H9 (cell line): ENCODE measurements around the gene STK11IP. TPM values are rescaled to one million over a fixed set of nuclear protein-coding genes. Genes with fewer than 3 reads are reported as not detected.

Experiments
- DNase-seq: peaks from one replicate; pipeline ENCODE4 v3.0.0-alpha.2; 2017
- H2AFZ ChIP-seq: one replicate; pipeline ENCODE4 v1.6.1; 2013; ENCODE audit warnings: mild to moderate bottlenecking, low read length, control low read depth, moderate library complexity
- H2AK5ac ChIP-seq: 2 replicates; pipeline ENCODE4 v1.6.1; 2013; ENCODE audit warnings: low read length, control low read depth, mixed read lengths; ENCODE audit not compliant: insufficient read length
- H2BK120ac ChIP-seq: one replicate; pipeline ENCODE4 v1.6.1; 2013; ENCODE audit warnings: low read depth, mild to moderate bottlenecking, low read length, control low read depth, inconsistent platforms; ENCODE audit not compliant: poor library complexity, severe bottlenecking
- H2BK12ac ChIP-seq: 2 replicates; pipeline ENCODE4 v1.6.1; 2013; ENCODE audit warnings: low read length, control low read depth, mixed read lengths, low read depth; ENCODE audit not compliant: insufficient read length
- H2BK15ac ChIP-seq: 2 replicates; pipeline ENCODE4 v1.6.1; 2013; ENCODE audit warnings: low read depth, low read length, control low read depth
- H2BK20ac ChIP-seq: one replicate; pipeline ENCODE4 v1.6.1; 2013; ENCODE audit warnings: low read depth, mild to moderate bottlenecking, low read length, control low read depth, inconsistent platforms; ENCODE audit not compliant: poor library complexity, severe bottlenecking
- H2BK5ac ChIP-seq: 2 replicates; pipeline ENCODE4 v1.6.1; 2013; ENCODE audit warnings: low read length, control low read depth, mixed read lengths; ENCODE audit not compliant: insufficient read length
- H3K14ac ChIP-seq: 2 replicates; pipeline ENCODE4 v1.6.1; 2013; ENCODE audit warnings: low read length, control low read depth; ENCODE audit not compliant: insufficient read depth
- H3K18ac ChIP-seq: 2 replicates; pipeline ENCODE4 v1.6.1; 2013; ENCODE audit warnings: low read depth, mild to moderate bottlenecking, mixed read lengths, low read length, control low read depth; ENCODE audit not compliant: insufficient read length
- H3K23ac ChIP-seq: 2 replicates; pipeline ENCODE4 v1.6.1; 2013; ENCODE audit warnings: low read length, control low read depth, mixed read lengths, low read depth; ENCODE audit not compliant: insufficient read length
- H3K23me2 ChIP-seq: 2 replicates; pipeline ENCODE4 v1.6.1; 2013; ENCODE audit warnings: low read depth, mild to moderate bottlenecking, mixed read lengths, low read length, control low read depth; ENCODE audit not compliant: insufficient read length, poor library complexity, severe bottlenecking
- H3K27ac ChIP-seq: 2 replicates; pipeline ENCODE4 v1.5.1; 2013; ENCODE audit warnings: low read length, control low read depth, mixed read lengths, low read depth; ENCODE audit not compliant: insufficient read length
- H3K27me3 ChIP-seq: 2 replicates; pipeline ENCODE4 v1.6.1; 2013; ENCODE audit warnings: low read length, control low read depth, inconsistent platforms; ENCODE audit not compliant: insufficient read depth
- H3K4ac ChIP-seq: 2 replicates; pipeline ENCODE4 v1.6.1; 2013; ENCODE audit warnings: low read depth, mild to moderate bottlenecking, control low read depth, inconsistent platforms, low read length, moderate library complexity
- H3K4me1 ChIP-seq: 2 replicates; pipeline ENCODE4 v1.6.1; 2013; ENCODE audit warnings: low read length, control low read depth, inconsistent platforms; ENCODE audit not compliant: insufficient read depth
- H3K4me2 ChIP-seq: 2 replicates; pipeline ENCODE4 v1.6.1; 2013; ENCODE audit warnings: low read length, control low read depth, mixed read lengths; ENCODE audit not compliant: insufficient read length, insufficient read depth
- H3K56ac ChIP-seq: 2 replicates; pipeline ENCODE4 v1.6.1; 2013; ENCODE audit warnings: low read depth, mild to moderate bottlenecking, mixed read lengths, low read length, control low read depth; ENCODE audit not compliant: insufficient read length
- H3K79me1 ChIP-seq: 2 replicates; pipeline ENCODE4 v1.6.1; 2013; ENCODE audit warnings: low read depth, mild to moderate bottlenecking, moderate library complexity, low read length, control low read depth, inconsistent platforms; ENCODE audit not compliant: insufficient read depth, poor library complexity, severe bottlenecking
- H3K79me2 ChIP-seq: 2 replicates; pipeline ENCODE4 v1.6.1; 2013; ENCODE audit warnings: low read length, control low read depth, inconsistent platforms; ENCODE audit not compliant: insufficient read depth
- H3K9ac ChIP-seq: 2 replicates; pipeline ENCODE4 v1.6.1; 2013; ENCODE audit warnings: low read length, control low read depth, mixed read lengths; ENCODE audit not compliant: insufficient read length; ENCODE audit errors: extremely low read depth
- H3K9me3 ChIP-seq: one replicate; pipeline ENCODE4 v1.6.1; 2013; ENCODE audit warnings: low read depth, low read length, inconsistent platforms; ENCODE audit not compliant: control insufficient read depth
- H3T11ph ChIP-seq: one replicate; pipeline ENCODE4 v1.6.1; 2013; ENCODE audit warnings: mild to moderate bottlenecking, low read length, control low read depth, inconsistent platforms
- H4K20me1 ChIP-seq: one replicate; pipeline ENCODE4 v1.6.1; 2013; ENCODE audit not compliant: control insufficient read depth, insufficient read length, insufficient read depth
- H4K5ac ChIP-seq: 2 replicates; pipeline ENCODE4 v1.6.1; 2013; ENCODE audit warnings: low read depth, mild to moderate bottlenecking, mixed read lengths, low read length, control low read depth; ENCODE audit not compliant: insufficient read length
- H4K8ac ChIP-seq: replicated peaks from 2 replicates; pipeline ENCODE4 v1.6.1; 2013; ENCODE audit warnings: low read length, control low read depth, mixed read lengths, low read depth; ENCODE audit not compliant: insufficient read length
- H4K91ac ChIP-seq: 2 replicates; pipeline ENCODE4 v1.6.1; 2013; ENCODE audit warnings: low read depth, mild to moderate bottlenecking, moderate library complexity, mixed read lengths, low read length, control low read depth; ENCODE audit not compliant: insufficient read length
- H3K27ac Mint-ChIP-seq, 3 experiments: 2 replicates in 2 of 3; 3 replicates in 1 of 3; pipeline ENCODE4 v1.8.0; 2020 to 2021; ENCODE audit warnings: mixed read lengths in 3 of 3, mild to moderate bottlenecking in 1 of 3, moderate library complexity in 1 of 3
- H3K27me3 Mint-ChIP-seq: 2 replicates; pipeline ENCODE4 v1.8.0; 2021; ENCODE audit warnings: low read depth, mild to moderate bottlenecking, moderate library complexity, mixed read lengths
- H3K36me3 Mint-ChIP-seq, 3 experiments: 2 replicates in 2 of 3; 3 replicates in 1 of 3; pipeline ENCODE4 v1.8.0; 2020 to 2021; ENCODE audit warnings: low read depth in 3 of 3, mixed read lengths in 3 of 3; ENCODE audit not compliant: insufficient read depth in 1 of 3
- H3K4me1 Mint-ChIP-seq, 2 experiments: 2 replicates each; pipeline ENCODE4 v1.8.0; 2020; ENCODE audit warnings: mixed read lengths in 2 of 2
- H3K4me3 Mint-ChIP-seq, 2 experiments: 2 replicates in 1 of 2; 3 replicates in 1 of 2; pipeline ENCODE4 v1.8.0; 2020 to 2021; ENCODE audit warnings: mild to moderate bottlenecking in 2 of 2, mixed read lengths in 2 of 2, moderate library complexity in 1 of 2
- H3K9me3 Mint-ChIP-seq, 2 experiments: 2 replicates in 1 of 2; 3 replicates in 1 of 2; pipeline ENCODE4 v1.8.0; 2020; ENCODE audit warnings: mild to moderate bottlenecking in 2 of 2, mixed read lengths in 2 of 2, moderate library complexity in 1 of 2
- CTCF ChIP-seq: fragments of 200-600 bp; sonication (generic); conservative IDR thresholded peaks from 3 replicates; pipeline ENCODE4 v1.8.0; 2021; ENCODE audit warnings: antibody characterized with exemption, mild to moderate bottlenecking
- WGBS: extraction: QIAGEN DNeasy Blood & Tissue Kit; methylation state at CpG from one replicate; pipeline ENCODE4 v1.1.7; 2013; ENCODE audit warnings: missing lambda C conversion rate, low lambda C conversion rate, mixed read lengths; ENCODE audit not compliant: insufficient read length; ENCODE audit errors: extremely low coverage; 5-methylcytosine and 5-hydroxymethylcytosine counted together
- total RNA-seq: library from RNA; stranded (reverse); gene quantifications from 2 replicates; pipeline ENCODE4 v1.2.1, GENCODE V29; 2021

Gene STK11IP
- total RNA-seq, 1 experiment from 2014 or later = 31.1 TPM

GRCh38 chr2:219621935-219622334 lies 24.3 kb downstream of the STK11IP start:
- no CpG with 5 or more reads among the region's 4 CpGs for WGBS
- no peaks in the 10 kb centered on the region for H3K79me2 ChIP-seq

More at GRCh38 chr2:219621935-219622334, 24.3 kb downstream of the STK11IP start:
- H4K20me1 ChIP-seq = no peaks in the 10 kb centered on the region
- H2BK20ac ChIP-seq = no peak overlapping the region
- H2AFZ ChIP-seq = no peak overlapping the region
- no peak for DNase-seq
- no peak overlapping the region for H3K9ac ChIP-seq
- no peak overlapping the region for H2AK5ac ChIP-seq
- Mint-ChIP-seq H3K4me3 (no peak overlapping the region), H3K9me3 (no peaks in the 10 kb centered on the region; a peak in 1 of 5 replicates), H3K36me3 (no peaks in the 10 kb centered on the region), H3K27me3 (peaks cover 19% of the 10 kb centered on the region), H3K4me1 (peaks cover 4 to 8% of the 10 kb centered on the region in 2 experiments; a peak in 3 of 4 replicates), H3K27ac (no peak overlapping the region)
- no peak overlapping the region for H3K23ac ChIP-seq
- no peak overlapping the region for H3K4me2 ChIP-seq
- H3K23me2 ChIP-seq = no peaks in the 10 kb centered on the region
- H2BK12ac ChIP-seq = no peak overlapping the region
- H2BK5ac ChIP-seq = no peak overlapping the region
- H3K9me3 ChIP-seq = no peaks in the 10 kb centered on the region
- H2BK15ac ChIP-seq = no peak overlapping the region
- TF ChIP-seq CTCF = no peak
- H4K8ac ChIP-seq = no peak overlapping the region
- no peak overlapping the region for H2BK120ac ChIP-seq
- H3K4ac ChIP-seq = no peak overlapping the region
- H3K79me1 ChIP-seq = no peaks in the 10 kb centered on the region
- no peaks in the 10 kb centered on the region for H3K27me3 ChIP-seq
- H3K18ac ChIP-seq = no peak overlapping the region
- 0 out of 2 replicates have a peak, but pooled peaks cover 3% of the 10 kb centered on the region for H3K4me1 ChIP-seq
- no peak overlapping the region for H3K14ac ChIP-seq
- no peak overlapping the region for H4K5ac ChIP-seq
- no peak overlapping the region for H3K56ac ChIP-seq
- no peak overlapping the region for H3K27ac ChIP-seq
- H3T11ph ChIP-seq = no peak overlapping the region
- no peak overlapping the region for H4K91ac ChIP-seq
